Sigmoid colon (tissue), 7 donors: ENCODE measurements around the gene MSH4. TPM values are rescaled to one million over a fixed set of nuclear protein-coding genes. Genes with fewer than 3 reads are reported as not detected.

Source experiments
- DNase-seq: peaks from one replicate; pipeline ENCODE4 v3.0.0-alpha.2; 2019
- H3K27ac ChIP-seq, 4 donors: fragments of 200-600 bp; sonication (generic); one replicate each; pipeline ENCODE4 v1.5.1; 2016 to 2019; ENCODE audit warnings: mild to moderate bottlenecking in 1 of 4
- H3K27me3 ChIP-seq, 3 donors: fragments of 200-600 bp; sonication (generic); one replicate each; pipeline ENCODE4 v1.5.1; 2019; ENCODE audit warnings: mild to moderate bottlenecking in 1 of 3
- H3K36me3 ChIP-seq, 4 donors: fragments of 200-600 bp; sonication (generic); one replicate each; pipeline ENCODE4 v1.5.1; 2016 to 2019
- H3K4me1 ChIP-seq, 4 donors: fragments of 200-600 bp; sonication (generic); one replicate each; pipeline ENCODE4 v1.5.1; 2017 to 2019
- H3K4me3 ChIP-seq, 4 donors: fragments of 200-600 bp; sonication (generic); one replicate each; pipeline ENCODE4 v1.5.1; 2017 to 2019; ENCODE audit warnings: mild to moderate bottlenecking in 2 of 4, moderate library complexity in 1 of 4
- H3K9me3 ChIP-seq, 4 donors: fragments of 200-600 bp in 3 of 4; sonication (generic) in 3 of 4; one replicate each; pipeline versions ENCODE4 v1.5.1 to v1.6.1; 2013 to 2019
- EP300 ChIP-seq, 4 donors: sonication (generic); formaldehyde crosslinking; IDR thresholded peaks; one replicate each; pipeline ENCODE4 v1.6.1; 2017; ENCODE audit warnings: antibody characterized with exemption in 4 of 4
- POLR2A ChIP-seq, 2 donors: fragments of 450-650 bp; IDR thresholded peaks; one replicate each; pipeline ENCODE4 v1.6.1; 2016; ENCODE audit warnings: antibody characterized with exemption in 2 of 2, mild to moderate bottlenecking in 2 of 2, moderate library complexity in 2 of 2
- POLR2AphosphoS5 ChIP-seq, 4 donors: sonication (generic); formaldehyde crosslinking; IDR thresholded peaks; one replicate each; pipeline ENCODE4 v1.6.1; 2017; ENCODE audit warnings: antibody characterized with exemption in 4 of 4
- WGBS, 2 donors: extraction: QIAGEN DNeasy Blood & Tissue Kit; methylation state at CpG; one replicate each; pipeline ENCODE4 v1.1.7; 2013; 5-methylcytosine and 5-hydroxymethylcytosine counted together
- intact Hi-C: fragments of 100-400 bp; cut with DNase I; formaldehyde crosslinking; loops from one replicate; pipeline ENCODE4 v1.15.1; 2023
- polyA plus RNA-seq, 3 donors: library from polyadenylated mRNA; stranded (reverse); fragments of 200-250 nt; gene quantifications; one replicate each; pipeline ENCODE4 v1.2.3, GENCODE V29; 2013
- total RNA-seq, 4 donors: library from RNA; depleted of rRNA; stranded (reverse); fragments of >200 nt; gene quantifications; one replicate each; pipeline ENCODE4 v1.1.0, GENCODE V29; 2016
- TF ChIP-seq, protein P1 (sequence below), 4 experiments: fragments of 450-650 bp in 3 of 4; fragments of 200-600 bp in 1 of 4; IDR thresholded peaks; one replicate each; pipeline ENCODE4 v1.5.1; 2016 to 2019; ENCODE audit warnings: antibody characterized with exemption in 4 of 4, mild to moderate bottlenecking in 3 of 4, moderate library complexity in 2 of 4
- donor health status: healthy with polysubstance abuse.
- donor health status: Bipolar disorder and iron deficiency.
- donor health status: healthy.

The MSH4 gene
- total and polyA plus RNA-seq, 7 donors: 0.07 to 0.71 (median 0.53) TPM; not detected in 3

GRCh38 chr1:75791022-75791421, 5.7 kb upstream of the MSH4 start:
- Histone ChIP-seq H3K27ac (no peak overlapping the region), H3K36me3 (peaks cover 18 to 79% (median 39%) of the 10 kb centered on the region in 4 donors), H3K4me1 (peaks cover 5 to 43% (median 38%) of the 10 kb centered on the region in 4 donors), H3K4me3 (no peak overlapping the region), H3K27me3 (no peaks in the 10 kb centered on the region), H3K9me3 (no peaks in the 10 kb centered on the region)
- DNase-seq: no peak
- intact Hi-C loops: no loop called here
- TF ChIP-seq POLR2A (IDR thresholded peaks at IDR 0.05) (no peak), POLR2AphosphoS5 (IDR thresholded peaks at IDR 0.05) (no peak), EP300 (IDR thresholded peaks at IDR 0.05) (no peak)
- TF ChIP-seq, protein P1, sequence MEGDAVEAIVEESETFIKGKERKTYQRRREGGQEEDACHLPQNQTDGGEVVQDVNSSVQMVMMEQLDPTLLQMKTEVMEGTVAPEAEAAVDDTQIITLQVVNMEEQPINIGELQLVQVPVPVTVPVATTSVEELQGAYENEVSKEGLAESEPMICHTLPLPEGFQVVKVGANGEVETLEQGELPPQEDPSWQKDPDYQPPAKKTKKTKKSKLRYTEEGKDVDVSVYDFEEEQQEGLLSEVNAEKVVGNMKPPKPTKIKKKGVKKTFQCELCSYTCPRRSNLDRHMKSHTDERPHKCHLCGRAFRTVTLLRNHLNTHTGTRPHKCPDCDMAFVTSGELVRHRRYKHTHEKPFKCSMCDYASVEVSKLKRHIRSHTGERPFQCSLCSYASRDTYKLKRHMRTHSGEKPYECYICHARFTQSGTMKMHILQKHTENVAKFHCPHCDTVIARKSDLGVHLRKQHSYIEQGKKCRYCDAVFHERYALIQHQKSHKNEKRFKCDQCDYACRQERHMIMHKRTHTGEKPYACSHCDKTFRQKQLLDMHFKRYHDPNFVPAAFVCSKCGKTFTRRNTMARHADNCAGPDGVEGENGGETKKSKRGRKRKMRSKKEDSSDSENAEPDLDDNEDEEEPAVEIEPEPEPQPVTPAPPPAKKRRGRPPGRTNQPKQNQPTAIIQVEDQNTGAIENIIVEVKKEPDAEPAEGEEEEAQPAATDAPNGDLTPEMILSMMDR (IDR thresholded peaks at IDR 0.05): no peak
- 16 to 59% methylated on average over 1 of the region's 1 CpG for WGBS, 2 donors

DNA sequence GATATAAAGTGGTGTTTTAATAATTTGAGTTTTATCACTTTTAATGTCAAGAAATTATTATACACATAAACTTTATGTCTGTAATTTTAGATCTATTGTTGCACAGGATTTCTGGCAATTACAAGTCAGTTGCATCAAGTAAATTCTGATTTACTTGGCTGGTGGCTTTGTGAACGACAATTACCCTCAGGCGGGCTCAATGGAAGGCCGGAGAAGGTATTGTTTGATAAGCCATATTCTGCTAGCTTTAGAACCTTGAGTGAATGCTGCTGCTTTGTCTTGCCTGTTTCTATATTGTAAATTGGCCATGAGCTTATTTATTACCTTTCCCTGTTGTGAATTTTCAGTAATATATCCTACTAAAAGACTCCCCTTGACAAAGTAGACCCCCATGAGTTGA, 4.6 kb upstream of the MSH4 start:
- intact Hi-C loops: no loop called here
- Histone ChIP-seq H3K4me3 (no peak overlapping the region), H3K27ac (no peak overlapping the region), H3K9me3 (no peaks in the 10 kb centered on the region), H3K4me1 (peaks cover 0 to 38% (median 36%) of the 10 kb centered on the region in 4 donors), H3K36me3 (peaks cover 18 to 90% (median 42%) of the 10 kb centered on the region in 4 donors), H3K27me3 (no peaks in the 10 kb centered on the region)
- no peak for DNase-seq
- WGBS, 2 donors: 91 to 97% methylated on average over 3 of the region's 3 CpGs
- TF ChIP-seq POLR2A (IDR thresholded peaks at IDR 0.05) (no peak), EP300 (IDR thresholded peaks at IDR 0.05) (no peak), POLR2AphosphoS5 (IDR thresholded peaks at IDR 0.05) (no peak)
- TF ChIP-seq, protein P1 (IDR thresholded peaks at IDR 0.05): no peak

- H3K4me3 ChIP-seq: no peak overlapping the region
- 93 to 97% methylated on average over 2 of the region's 2 CpGs for WGBS, 2 donors
- H3K4me1 ChIP-seq: peaks cover 0 to 15% (median 14%) of the 10 kb centered on the region in 4 donors
- H3K27ac ChIP-seq: no peak overlapping the region
- TF ChIP-seq EP300 (IDR thresholded peaks at IDR 0.05): no peak
- TF ChIP-seq, protein P1 (IDR thresholded peaks at IDR 0.05): no peak
- intact Hi-C loops: no loop called here
- H3K27me3 ChIP-seq: no peaks in the 10 kb centered on the region
- no peak for DNase-seq
- H3K36me3 ChIP-seq: peaks cover 18 to 79% (median 42%) of the 10 kb centered on the region in 4 donors
- no peaks in the 10 kb centered on the region for H3K9me3 ChIP-seq
Measured at GRCh38 chr1:75794382-75794781, 2.3 kb upstream of the MSH4 start.

GRCh38 chr1:75795703-75796193, 934 bp upstream of the MSH4 start:
- Histone ChIP-seq H3K27ac (no peak overlapping the region), H3K4me1 (peaks cover 0 to 2% (median 2%) of the 10 kb centered on the region in 4 donors), H3K36me3 (peaks cover 16 to 65% (median 40%) of the 10 kb centered on the region in 4 donors), H3K4me3 (no peak overlapping the region), H3K9me3 (no peaks in the 10 kb centered on the region), H3K27me3 (no peaks in the 10 kb centered on the region)
- DNase-seq: no peak
- WGBS, 2 donors: 94 to 96% methylated on average over 4 of the region's 4 CpGs
- intact Hi-C loops: no loop called here
- TF ChIP-seq POLR2A (IDR thresholded peaks at IDR 0.05) (no peak), POLR2AphosphoS5 (IDR thresholded peaks at IDR 0.05) (no peak), EP300 (IDR thresholded peaks at IDR 0.05) (no peak)
- TF ChIP-seq, protein P1 (IDR thresholded peaks at IDR 0.05): no peak

DNA sequence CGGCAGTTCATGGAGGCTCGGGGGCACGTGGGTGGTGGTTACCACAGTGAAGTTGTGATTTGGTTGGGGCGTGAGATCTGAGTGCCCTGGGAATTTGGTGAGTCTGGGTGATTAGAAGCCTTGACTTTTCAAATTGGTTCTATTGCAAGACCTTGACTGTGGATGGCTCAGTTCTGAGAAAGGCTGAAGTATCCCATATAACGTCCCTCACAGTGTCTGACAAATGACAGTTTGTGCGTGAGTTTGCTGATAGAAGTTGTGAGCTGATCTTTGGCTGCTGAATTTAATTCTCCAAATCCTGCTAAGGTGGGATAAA, 549 bp downstream of the MSH4 start:
- Histone ChIP-seq H3K27me3 (no peaks in the 10 kb centered on the region), H3K36me3 (peaks cover 10 to 50% (median 35%) of the 10 kb centered on the region in 4 donors), H3K4me1 (no peaks in the 10 kb centered on the region), H3K9me3 (no peaks in the 10 kb centered on the region), H3K27ac (no peak overlapping the region), H3K4me3 (no peak overlapping the region)
- no peak for DNase-seq
- WGBS, 2 donors: 76 to 90% methylated on average over 6 of the region's 6 CpGs
- TF ChIP-seq POLR2AphosphoS5 (IDR thresholded peaks at IDR 0.05) (no peak), POLR2A (IDR thresholded peaks at IDR 0.05) (no peak), EP300 (IDR thresholded peaks at IDR 0.05) (no peak)
- TF ChIP-seq, protein P1 (IDR thresholded peaks at IDR 0.05): no peak
- intact Hi-C loops: no loop called here
